ENCODE measurements around the gene FAM78A. TPM values are rescaled to one million over a fixed set of nuclear protein-coding genes. Genes with fewer than 3 reads are reported as not detected.

FAM78A gene
- total and polyA plus RNA-seq, 2 of the 8 experiments (the other 6 are each of a cell fraction or from before 2014, with no cell fraction given) = 3.1 TPM

GRCh38 chr9:131237931-131238401 lies 38.3 kb downstream of the FAM78A start:
- CTCF ChIA-PET (ENCODE audit: partially characterized antibody) = interaction anchor here (0.7 to 2.8 kb wide), 4 partner anchors 14 to 99 kb away, joined by 3 to 17 read pairs (median 3); no protein-coding TSS in a partner anchor

More at GRCh38 chr9:131237931-131238401, 38.3 kb downstream of the FAM78A start:
- Histone ChIP-seq H3K14ac (ENCODE audit: insufficient read length) (no peak overlapping the region), H3K4me1 (replicated peaks in 1 of 4; ENCODE audit: control insufficient read depth in 3 of 4, insufficient read depth in 4 of 4, low read length in 3 of 4) (peaks cover 0 to 20% (median 16%) of the 10 kb centered on the region in 4 experiments; a peak in 6 of 7 replicates), H3K4me2 (ENCODE audit: insufficient read depth in 1 of 2, low read depth in 2 of 2, low read length in 2 of 2) (peak overlapping the region in 1 of 2 experiments; percentile 15; a peak in 2 of 4 replicates), H3K18ac (ENCODE audit: extremely low read depth, low read length) (peak overlapping the region; percentile 72), H2BK15ac (ENCODE audit: low read length) (0 out of 2 replicates have a peak overlapping the region, but pooled peaks have one; percentile 47), H3K79me1 (ENCODE audit: low read depth, low read length) (no peaks in the 10 kb centered on the region), H2BK20ac (ENCODE audit: low read length) (no peak overlapping the region), H3K27ac (ENCODE audit: low read depth, low read length) (no peak overlapping the region), H3K23ac (ENCODE audit: insufficient read length) (no peak overlapping the region), H2BK12ac (ENCODE audit: low read depth, low read length) (peak overlapping the region; percentile 94; the same call in 1 of the 2 replicates), H4K5ac (ENCODE audit: insufficient read length, low read depth, low read length) (no peak overlapping the region), H3K23me2 (ENCODE audit: low read depth, low read length) (no peaks in the 10 kb centered on the region), H2AK5ac (ENCODE audit: low read depth, low read length) (no peak overlapping the region), H3K9me3 (ENCODE audit: insufficient read depth in 2 of 2, low read depth in 1 of 2, low read length in 1 of 2) (peaks cover 0 to 3% of the 10 kb centered on the region in 2 experiments; a peak in 1 of 4 replicates), H3K27me3 (replicated peaks in 1 of 4; ENCODE audit: control insufficient read depth in 3 of 4, extremely low read depth in 1 of 4, insufficient read depth in 3 of 4, low read length in 3 of 4) (no peaks in the 10 kb centered on the region), H4K8ac (ENCODE audit: extremely low read depth, insufficient read depth, low read length) (no peak overlapping the region), H4K91ac (replicated peaks; ENCODE audit: insufficient read length, low read length) (peak overlapping the region; percentile 12), H2BK120ac (replicated peaks; ENCODE audit: low read depth, low read length) (no peak overlapping the region), H4K20me1 (replicated peaks in 1 of 2; ENCODE audit: control insufficient read depth in 1 of 2, insufficient read depth in 2 of 2, low read length in 2 of 2) (no peaks in the 10 kb centered on the region), H3K4me3 (ENCODE audit: extremely low read depth in 1 of 4, insufficient read depth in 2 of 4, low read depth in 3 of 4, low read length in 4 of 4) (no peak overlapping the region), H3K9ac (replicated peaks in 1 of 4; ENCODE audit: extremely low read depth in 1 of 4, low read depth in 3 of 4, low read length in 3 of 4) (no peak overlapping the region), H3K56ac (replicated peaks; ENCODE audit: insufficient read length, low read depth, low read length) (no peak overlapping the region), H3K36me3 (ENCODE audit: control insufficient read depth in 2 of 4, insufficient read depth in 4 of 4, low read length in 3 of 4) (peaks cover 0 to 14% (median 9%) of the 10 kb centered on the region in 4 experiments; a peak in 4 of 8 replicates), H2BK5ac (ENCODE audit: low read depth, low read length) (peak overlapping the region; percentile 4; the same call in 1 of the 2 replicates), H3K79me2 (ENCODE audit: control insufficient read depth in 1 of 2, insufficient read depth in 2 of 2, low read length in 2 of 2) (no peaks in the 10 kb centered on the region), H3K4ac (replicated peaks; ENCODE audit: insufficient read length, low read depth, low read length) (no peak overlapping the region), H2AFZ (ENCODE audit: low read length) (peak overlapping the region; percentile 7; the same call in 1 of the 2 replicates)
- POLR2A ChIA-PET (ENCODE audit: partially characterized antibody) = interaction anchor here (1.4 to 4.3 kb wide), 4 partner anchors 10 to 17 kb away, joined by 3 to 18 read pairs (median 4); no protein-coding TSS in a partner anchor
- FAIRE-seq (no peak), DNase-seq (ENCODE audit: low read depth in 1 of 2, low spot score in 2 of 2) (peak in 1 of 2 experiments; percentile 79)
- WGBS, 2 experiments (ENCODE audit: extremely low coverage in 1 of 2, insufficient coverage in 1 of 2, insufficient read length in 1 of 2, insufficient replicate concordance in 2 of 2, low coverage in 1 of 2, low lambda C conversion rate in 2 of 2, missing lambda C conversion rate in 1 of 2) = 55% methylated on average over 11 of the region's 11 CpGs; no CpG with 5 or more reads in 1 of the 2 experiments

Measured in H1 (cell line).